MCF 10A (cell line): ENCODE results near the gene TMEM259. TPM values are rescaled to one million over a fixed set of nuclear protein-coding genes. Genes with fewer than 3 reads are reported as not detected.

Source experiments
- BruUV-seq: library from RNA; stranded (reverse); fragments of 400-500 nt; replicated peaks from 2 replicates; lab custom pipeline; 2021; lab: Mats Ljungman, UMichigan
- CTCF ChIA-PET: fragments of 300-600 bp; sonication (Branson Sonifier 250); formaldehyde crosslinking; extraction: SDS; loops from one replicate; lab custom pipeline; 2021; ENCODE audit warnings: antibody characterized with exemption, inconsistent platforms; lab: Yijun Ruan, JAX
- POLR2A ChIA-PET: fragments of 300-600, 350-650 bp; sonication (Branson Sonifier 250); formaldehyde crosslinking; extraction: SDS; loops from one replicate; lab custom pipeline; 2020; ENCODE audit warnings: antibody characterized with exemption, inconsistent platforms; lab: Yijun Ruan, JAX
- DNase-seq: peaks from one replicate; pipeline ENCODE4 v3.0.0-alpha.2; 2018; ENCODE audit not compliant: unreplicated experiment
- H3K27ac Mint-ChIP-seq: one replicate; pipeline ENCODE4 v1.8.0; 2022; ENCODE audit warnings: mild to moderate bottlenecking, low read depth, mixed read lengths; ENCODE audit not compliant: unreplicated experiment
- H3K27me3 Mint-ChIP-seq: one replicate; pipeline ENCODE4 v1.8.0; 2022; ENCODE audit warnings: mixed read lengths; ENCODE audit not compliant: insufficient read depth, unreplicated experiment
- H3K36me3 Mint-ChIP-seq: one replicate; pipeline ENCODE4 v1.8.0; 2022; ENCODE audit warnings: mild to moderate bottlenecking, moderate library complexity, mixed read lengths; ENCODE audit not compliant: insufficient read depth, unreplicated experiment
- H3K4me1 Mint-ChIP-seq: one replicate; pipeline ENCODE4 v1.8.0; 2022; ENCODE audit warnings: mixed read lengths; ENCODE audit not compliant: insufficient read depth, unreplicated experiment
- H3K4me3 Mint-ChIP-seq: one replicate; pipeline ENCODE4 v1.8.0; 2022; ENCODE audit warnings: mild to moderate bottlenecking, moderate library complexity, mixed read lengths; ENCODE audit not compliant: unreplicated experiment
- H3K9me3 Mint-ChIP-seq: one replicate; pipeline ENCODE4 v1.8.0; 2022; ENCODE audit warnings: mixed read lengths; ENCODE audit not compliant: unreplicated experiment
- intact Hi-C: fragments of 100-400 bp; cut with micrococcal nuclease; formaldehyde crosslinking; loops from 2 replicates; pipeline ENCODE4 v1.14.1; 2022
- total RNA-seq: library from RNA; stranded (reverse); gene quantifications from 2 replicates; pipeline ENCODE4 v1.2.3, GENCODE V29; 2022
- TF ChIP-seq, protein P1 (sequence below): fragments of 200-600 bp; IDR thresholded peaks from one replicate; pipeline ENCODE4 v1.8.0; 2022; ENCODE audit warnings: antibody characterized with exemption, mild to moderate bottlenecking; ENCODE audit not compliant: unreplicated experiment

TMEM259 gene
- total RNA-seq, 1 experiment from 2014 or later: 130 TPM

DNA sequence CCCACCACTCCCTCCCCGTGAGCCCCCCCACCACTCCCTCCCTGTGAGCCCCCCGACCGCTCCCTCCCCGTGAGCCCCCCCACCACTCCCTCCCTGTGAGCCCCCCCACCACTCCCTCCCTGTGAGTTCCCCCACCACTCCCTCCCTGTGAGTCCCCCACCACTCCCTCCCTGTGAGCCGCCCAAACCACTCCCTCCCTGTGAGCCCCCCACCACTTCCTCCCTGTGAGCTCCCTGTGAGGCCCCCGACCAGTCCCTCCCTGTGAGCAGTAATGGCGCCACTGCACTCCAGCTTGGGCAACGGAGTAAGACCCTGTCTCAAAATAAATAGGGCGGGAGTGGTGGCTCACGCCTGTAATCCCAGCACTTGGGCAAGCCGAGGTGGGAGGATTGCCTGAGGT, 28.9 kb upstream of the TMEM259 start:
- no peaks in the 10 kb centered on the region for H3K9me3 Mint-ChIP-seq
- BruUV-seq: no TSS peak
- ChIA-PET CTCF (interaction anchor here (0.7 kb wide), 1 partner anchor 10 kb away, joined by 3 read pairs; the partner anchor contains the start of gene ABCA7), POLR2A (interaction anchor here (1.0 to 1.8 kb wide), 2 partner anchors 18 to 21 kb away, joined by 3 to 6 read pairs; no protein-coding TSS in a partner anchor)
- no peak overlapping the region for H3K4me3 Mint-ChIP-seq
- DNase-seq: no peak
- no peaks in the 10 kb centered on the region for H3K27me3 Mint-ChIP-seq
- H3K36me3 Mint-ChIP-seq: no peaks in the 10 kb centered on the region
- no peaks in the 10 kb centered on the region for H3K4me1 Mint-ChIP-seq
- TF ChIP-seq, protein P1, sequence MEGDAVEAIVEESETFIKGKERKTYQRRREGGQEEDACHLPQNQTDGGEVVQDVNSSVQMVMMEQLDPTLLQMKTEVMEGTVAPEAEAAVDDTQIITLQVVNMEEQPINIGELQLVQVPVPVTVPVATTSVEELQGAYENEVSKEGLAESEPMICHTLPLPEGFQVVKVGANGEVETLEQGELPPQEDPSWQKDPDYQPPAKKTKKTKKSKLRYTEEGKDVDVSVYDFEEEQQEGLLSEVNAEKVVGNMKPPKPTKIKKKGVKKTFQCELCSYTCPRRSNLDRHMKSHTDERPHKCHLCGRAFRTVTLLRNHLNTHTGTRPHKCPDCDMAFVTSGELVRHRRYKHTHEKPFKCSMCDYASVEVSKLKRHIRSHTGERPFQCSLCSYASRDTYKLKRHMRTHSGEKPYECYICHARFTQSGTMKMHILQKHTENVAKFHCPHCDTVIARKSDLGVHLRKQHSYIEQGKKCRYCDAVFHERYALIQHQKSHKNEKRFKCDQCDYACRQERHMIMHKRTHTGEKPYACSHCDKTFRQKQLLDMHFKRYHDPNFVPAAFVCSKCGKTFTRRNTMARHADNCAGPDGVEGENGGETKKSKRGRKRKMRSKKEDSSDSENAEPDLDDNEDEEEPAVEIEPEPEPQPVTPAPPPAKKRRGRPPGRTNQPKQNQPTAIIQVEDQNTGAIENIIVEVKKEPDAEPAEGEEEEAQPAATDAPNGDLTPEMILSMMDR: no peak
- intact Hi-C loops: no loop called here
- H3K27ac Mint-ChIP-seq: no peak overlapping the region

DNA sequence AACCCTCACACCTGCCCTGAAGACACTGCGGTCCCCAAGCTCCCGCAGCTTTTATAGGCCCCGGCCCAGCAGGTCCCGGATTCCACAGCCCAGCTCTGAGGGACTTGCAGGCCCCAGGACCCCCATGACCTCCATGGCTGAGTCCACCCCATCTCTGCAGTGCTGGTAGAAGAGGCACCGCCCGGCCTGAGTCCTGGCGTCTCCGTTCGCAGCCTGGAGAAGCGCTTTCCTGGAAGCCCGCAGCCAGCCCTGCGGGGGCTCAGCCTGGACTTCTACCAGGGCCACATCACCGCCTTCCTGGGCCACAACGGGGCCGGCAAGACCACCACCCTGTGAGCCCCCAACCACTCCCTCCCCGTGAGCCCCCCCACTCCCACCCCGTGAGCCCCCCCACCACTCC, 28.2 kb upstream of the TMEM259 start:
- intact Hi-C loops: no loop called here
- Mint-ChIP-seq H3K27me3 (no peaks in the 10 kb centered on the region), H3K27ac (no peak overlapping the region), H3K4me1 (no peaks in the 10 kb centered on the region), H3K36me3 (no peaks in the 10 kb centered on the region), H3K4me3 (no peak overlapping the region), H3K9me3 (no peaks in the 10 kb centered on the region)
- TF ChIP-seq, protein P1: no peak
- ChIA-PET POLR2A (interaction anchor here (1.8 kb wide), 1 partner anchor 20 kb away, joined by 6 read pairs; no protein-coding TSS in a partner anchor), CTCF (interaction anchor here (0.6 kb wide), 1 partner anchor 15 kb away, joined by 4 read pairs; no protein-coding TSS in a partner anchor)
- BruUV-seq: no TSS peak
- no peak for DNase-seq

DNA sequence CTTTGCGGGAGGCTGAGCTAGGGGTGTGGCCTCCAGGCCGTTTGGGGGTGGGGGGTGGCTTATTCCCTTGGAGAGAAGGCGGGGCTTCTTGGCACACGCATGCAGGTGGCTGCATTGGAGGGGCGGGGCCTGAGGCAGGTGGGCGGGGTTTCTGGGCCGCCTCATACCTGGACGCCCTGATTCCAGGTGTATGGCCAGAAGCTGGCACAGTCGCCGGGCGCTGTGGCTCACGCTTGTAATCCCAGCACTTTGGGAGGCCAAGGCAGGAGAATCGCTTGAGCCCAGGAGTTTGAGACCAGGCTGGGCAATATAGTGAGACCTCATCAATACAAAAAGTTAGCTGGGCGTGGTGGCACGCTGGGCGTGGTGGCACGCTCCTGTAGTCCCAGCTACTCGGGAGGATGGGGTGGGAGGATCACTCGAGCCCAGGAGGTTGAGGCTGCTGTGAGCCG, 26.8 kb upstream of the TMEM259 start:
- TF ChIP-seq, protein P1: no peak
- intact Hi-C loops: no loop called here
- BruUV-seq: no TSS peak
- CTCF ChIA-PET: no interaction called here
- H3K36me3 Mint-ChIP-seq: no peaks in the 10 kb centered on the region
- H3K27me3 Mint-ChIP-seq: no peaks in the 10 kb centered on the region
- H3K4me3 Mint-ChIP-seq: no peak overlapping the region
- no peaks in the 10 kb centered on the region for H3K4me1 Mint-ChIP-seq
- POLR2A ChIA-PET: no interaction called here
- no peak overlapping the region for H3K27ac Mint-ChIP-seq
- DNase-seq: no peak
- no peaks in the 10 kb centered on the region for H3K9me3 Mint-ChIP-seq

DNA sequence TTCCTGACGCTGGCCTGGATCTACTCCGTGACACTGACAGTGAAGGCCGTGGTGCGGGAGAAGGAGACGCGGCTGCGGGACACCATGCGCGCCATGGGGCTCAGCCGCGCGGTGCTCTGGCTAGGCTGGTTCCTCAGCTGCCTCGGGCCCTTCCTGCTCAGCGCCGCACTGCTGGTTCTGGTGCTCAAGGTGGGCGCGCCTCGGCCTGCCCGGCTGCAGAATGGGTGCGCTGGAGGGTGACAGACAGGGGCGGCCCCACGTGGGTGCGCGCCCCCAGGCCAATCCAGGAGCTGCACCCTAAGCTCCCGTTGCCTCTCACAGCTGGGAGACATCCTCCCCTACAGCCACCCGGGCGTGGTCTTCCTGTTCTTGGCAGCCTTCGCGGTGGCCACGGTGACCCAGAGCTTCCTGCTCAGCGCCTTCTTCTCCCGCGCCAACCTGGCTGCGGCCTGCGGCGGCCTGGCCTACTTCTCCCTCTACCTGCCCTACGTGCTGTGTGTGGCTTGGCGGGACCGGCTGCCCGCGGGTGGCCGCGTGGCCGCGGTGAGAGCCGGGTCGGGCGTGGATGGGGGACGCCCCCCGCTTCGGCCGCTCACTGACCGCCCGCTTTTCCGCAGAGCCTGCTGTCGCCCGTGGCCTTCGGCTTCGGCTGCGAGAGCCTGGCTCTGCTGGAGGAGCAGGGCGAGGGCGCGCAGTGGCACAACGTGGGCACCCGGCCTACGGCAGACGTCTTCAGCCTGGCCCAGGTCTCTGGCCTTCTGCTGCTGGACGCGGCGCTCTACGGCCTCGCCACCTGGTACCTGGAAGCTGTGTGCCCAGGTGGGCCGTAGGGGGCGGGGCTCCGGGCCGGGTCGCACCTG, 26.1 kb upstream of the TMEM259 start:
- ChIA-PET POLR2A (no interaction called here), CTCF (no interaction called here)
- Mint-ChIP-seq H3K27ac (no peak overlapping the region), H3K4me3 (no peak overlapping the region), H3K4me1 (no peaks in the 10 kb centered on the region), H3K9me3 (no peaks in the 10 kb centered on the region), H3K27me3 (no peaks in the 10 kb centered on the region), H3K36me3 (no peaks in the 10 kb centered on the region)
- TF ChIP-seq, protein P1: no peak
- DNase-seq: no peak
- intact Hi-C loops: no loop called here
- no TSS peak for BruUV-seq
